HG02852 (cell line): ENCODE results near the gene DAB1.

Experiments
- ATAC-seq: cut with Tn5 transposase; IDR thresholded peaks from one replicate; pipeline ENCODE4 v1.9.1; 2021; ENCODE audit warnings: mild to moderate bottlenecking, moderate library complexity; ENCODE audit not compliant: unreplicated experiment

The DAB1 gene

DNA sequence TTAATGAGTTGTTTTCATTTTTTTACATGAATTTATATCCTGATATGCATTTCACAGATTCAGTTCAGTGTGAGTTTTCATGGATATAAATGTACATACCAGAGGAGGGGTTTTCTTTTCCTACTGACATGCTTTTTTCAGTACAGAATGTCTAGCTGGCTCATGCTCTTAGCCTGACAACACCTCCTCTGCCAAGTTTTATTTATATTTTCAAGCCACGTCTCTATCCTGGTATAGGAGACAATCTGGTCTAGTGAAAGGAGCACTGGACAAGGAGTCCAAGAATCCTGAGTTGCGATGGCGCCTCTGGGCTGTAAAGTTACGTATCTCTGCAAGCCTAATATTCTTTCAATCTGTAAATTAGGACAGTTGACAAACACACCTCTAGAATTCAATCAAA, 4.9 kb downstream of the DAB1 start:
- ATAC-seq, result no peak

DNA sequence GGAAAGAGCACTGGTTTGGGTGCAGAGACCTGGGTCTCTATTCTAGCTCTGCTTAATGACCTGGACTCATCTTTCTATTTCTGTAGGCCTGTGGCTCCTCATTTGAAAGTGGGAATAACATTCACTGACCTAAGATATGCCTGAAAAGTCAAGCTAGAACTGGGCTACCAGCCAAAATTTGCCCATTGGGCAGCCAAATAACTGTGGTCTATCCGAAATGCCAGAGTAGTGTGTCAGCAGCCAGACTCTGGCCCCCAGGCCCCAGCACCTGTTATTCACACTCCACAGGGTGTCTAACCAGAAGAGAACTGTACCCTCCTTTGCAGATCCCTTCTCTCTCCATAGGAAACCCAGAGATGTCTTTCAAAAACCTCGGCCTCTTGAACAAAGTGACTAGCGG, 12.6 kb downstream of the DAB1 start:
- ATAC-seq, result no peak

DNA sequence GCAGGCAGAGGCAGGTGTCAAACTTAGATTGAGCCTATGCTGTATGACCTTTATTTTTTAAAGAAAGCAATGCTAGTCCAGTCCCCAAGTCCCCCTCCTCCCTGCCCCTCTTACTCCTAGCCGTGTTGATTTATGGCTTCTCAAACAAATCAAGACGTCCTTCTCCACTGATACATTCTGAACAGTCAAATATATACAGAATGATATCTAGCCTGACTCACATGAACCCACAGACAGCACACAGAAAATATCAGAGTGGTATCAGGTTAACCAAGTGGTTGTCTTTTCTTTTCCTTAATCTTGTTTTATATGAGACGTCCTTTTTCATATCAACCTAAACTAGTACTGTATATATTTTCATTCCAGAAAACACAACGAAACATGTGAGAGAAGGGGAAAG, 13.4 kb downstream of the DAB1 start:
- no peak for ATAC-seq

DNA sequence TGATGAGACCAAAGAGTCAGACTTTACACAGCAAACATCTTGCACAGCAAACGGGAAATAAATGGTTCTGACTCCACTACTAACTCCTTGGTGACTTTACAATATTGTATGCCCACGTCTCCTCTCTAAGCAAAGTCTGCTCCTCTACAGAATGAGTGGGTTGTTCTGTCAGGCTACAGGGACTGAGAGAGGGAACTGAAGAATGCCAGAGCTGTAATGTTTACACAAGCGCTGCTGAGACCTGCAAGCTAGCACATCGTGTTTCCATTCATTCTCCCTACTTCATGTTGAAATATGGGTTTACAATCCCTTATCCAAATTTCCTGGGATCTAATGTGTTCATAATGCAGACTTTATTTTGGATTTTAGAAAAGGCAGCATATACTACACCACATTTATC, 15.9 kb downstream of the DAB1 start:
- ATAC-seq, result no peak

DNA sequence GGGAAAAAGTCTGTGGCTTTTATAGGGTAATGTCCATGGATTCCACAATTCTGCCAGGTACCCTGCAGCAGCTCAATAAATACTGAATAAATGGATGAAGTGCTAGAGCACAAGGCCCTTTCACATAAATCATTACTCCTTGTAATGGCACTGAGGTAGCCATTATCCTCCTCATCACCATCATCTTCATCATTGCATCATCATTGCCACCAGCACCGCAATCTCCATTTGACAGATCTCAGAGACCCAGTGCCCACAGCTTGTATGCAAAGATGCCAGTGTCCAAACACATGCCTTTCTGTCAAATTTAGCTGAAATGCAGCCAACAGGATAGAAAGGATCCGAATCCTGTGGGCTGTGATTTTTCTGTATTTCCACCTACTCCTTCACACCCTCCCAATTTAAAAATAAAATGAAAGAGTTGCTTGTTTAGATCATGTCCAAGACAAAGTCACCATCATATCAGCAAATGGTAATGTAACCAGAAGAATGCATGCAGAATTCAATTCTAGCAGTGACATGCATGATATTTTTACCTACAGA, 17.4 kb downstream of the DAB1 start:
- ATAC-seq, result no peak

- ATAC-seq, result no peak
These were observed 19.0 kb downstream of the DAB1 start for GRCh38 chr1:57404884-57405283.

DNA sequence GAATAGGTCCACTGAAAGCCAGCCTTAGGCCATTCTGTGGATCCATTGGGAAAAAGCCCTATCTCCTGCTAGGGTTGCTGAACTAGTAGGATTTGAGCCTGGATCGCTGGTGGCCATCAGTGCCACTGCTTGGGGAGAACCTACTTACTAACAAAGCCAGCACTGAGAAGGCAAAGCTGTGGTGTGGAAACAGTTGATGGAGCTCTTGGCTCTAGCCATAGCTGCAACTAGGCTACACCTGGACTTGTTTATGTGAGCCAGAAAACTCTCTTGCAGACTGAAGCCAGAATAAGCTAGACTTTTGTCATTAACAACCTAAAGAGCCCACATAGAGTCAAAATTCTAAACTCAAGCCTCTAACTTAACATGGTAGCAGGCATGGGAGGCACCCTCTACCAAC, 20.7 kb downstream of the DAB1 start:
- no peak for ATAC-seq

- no peak for ATAC-seq
These were observed 22.2 kb downstream of the DAB1 start for GRCh38 chr1:57401671-57402070.

DNA sequence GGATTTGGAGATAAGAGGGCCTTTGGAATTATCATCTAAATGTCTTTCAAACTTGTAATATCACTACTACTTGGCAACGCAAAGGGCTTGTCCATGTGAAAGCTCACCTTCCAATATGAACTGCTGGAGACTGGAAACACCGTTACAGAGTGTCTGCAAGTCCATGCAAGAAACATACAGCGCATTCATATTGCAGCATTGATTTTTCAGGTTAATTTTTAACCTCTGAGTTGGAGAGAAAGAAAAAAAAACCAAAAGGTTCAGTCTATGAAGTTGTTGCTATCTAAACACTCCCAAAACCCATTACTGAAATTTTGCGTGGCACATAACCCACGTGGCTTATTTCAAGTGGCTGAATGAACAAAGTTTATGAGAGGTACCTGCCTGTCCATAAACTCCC, 23.8 kb downstream of the DAB1 start:
- no peak for ATAC-seq

DNA sequence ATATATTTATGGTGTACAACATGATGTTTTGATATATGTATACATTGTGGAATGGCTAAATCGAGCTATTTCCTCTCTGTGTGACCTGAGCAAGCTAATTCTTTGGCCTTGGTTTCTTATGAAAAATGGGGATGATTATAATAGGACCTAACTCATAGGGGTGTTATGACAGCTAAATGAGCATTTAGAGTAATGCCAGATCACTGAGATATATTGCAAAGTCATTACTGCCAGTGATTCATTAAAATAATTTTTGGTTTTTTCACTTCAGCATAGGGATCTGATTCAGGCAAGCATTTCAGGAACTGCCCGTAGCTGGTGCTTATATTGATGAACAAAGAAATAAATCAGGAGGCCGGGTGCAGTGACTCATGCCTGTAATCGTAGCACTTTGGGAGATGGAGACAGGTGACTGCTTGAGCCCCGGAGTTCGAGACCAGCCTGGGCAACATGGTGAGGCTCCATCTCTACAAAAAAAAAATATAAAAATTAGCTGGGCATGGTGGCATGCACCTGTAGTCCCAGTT, 30.7 kb downstream of the DAB1 start:
- ATAC-seq, result no peak

DNA sequence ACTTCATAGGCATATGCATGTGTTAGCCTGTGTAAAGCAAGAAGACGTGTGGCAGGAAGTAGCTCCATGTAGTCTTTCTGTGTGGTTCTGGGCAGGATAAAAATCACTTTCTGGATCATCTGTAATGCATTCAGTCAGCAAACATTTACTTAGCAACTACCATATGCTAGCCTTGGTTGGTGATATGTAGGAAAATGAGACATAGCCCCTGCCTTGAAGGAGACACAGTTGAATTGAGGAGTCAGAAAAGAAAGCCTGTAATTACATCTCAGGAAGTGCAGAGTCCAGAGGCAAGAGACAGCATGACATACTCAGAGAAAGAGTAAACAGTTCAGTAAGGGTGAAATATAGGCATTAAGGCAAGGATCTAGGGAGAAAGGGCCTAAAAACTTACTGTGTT, 38.5 kb downstream of the DAB1 start:
- no peak for ATAC-seq

GRCh38 chr1:57384901-57385300, 39.0 kb downstream of the DAB1 start:
- no peak for ATAC-seq

DNA sequence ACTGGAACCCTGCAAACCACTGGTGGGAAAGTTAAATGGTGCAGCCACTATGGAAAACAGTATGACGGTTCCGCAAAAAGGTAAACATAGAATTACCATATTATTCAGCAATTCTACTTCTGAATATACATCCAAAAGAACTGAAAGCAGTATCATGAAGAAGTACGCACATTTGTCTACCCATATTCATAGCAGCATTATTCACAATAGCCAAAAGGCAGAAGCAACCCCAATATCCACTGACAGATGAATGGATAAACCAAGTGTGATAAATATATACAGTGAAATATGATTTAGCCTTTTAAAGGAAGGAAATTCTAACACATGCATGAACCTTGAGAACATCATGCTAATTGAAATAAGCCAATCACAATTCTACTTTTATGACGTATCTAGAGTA, 39.6 kb downstream of the DAB1 start:
- ATAC-seq, result no peak

DNA sequence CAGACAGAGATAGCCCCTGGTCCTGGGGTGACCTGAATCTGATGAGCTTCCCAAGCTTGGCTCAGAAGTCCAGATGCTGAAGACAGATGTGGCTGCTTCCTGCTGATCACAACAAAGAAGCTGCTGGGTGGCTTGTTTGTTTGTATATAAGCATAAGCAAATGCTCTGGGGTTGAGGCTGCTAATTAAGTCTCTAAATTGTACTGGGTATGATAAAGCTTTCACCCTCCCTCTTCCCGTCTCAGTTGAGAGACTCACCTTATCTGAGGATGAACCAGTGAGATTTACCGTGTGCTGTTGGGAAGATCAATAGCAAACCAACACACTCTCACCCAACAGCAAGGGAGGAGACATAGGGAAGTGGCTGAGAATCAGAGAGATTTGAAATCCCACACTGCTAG, 42.0 kb downstream of the DAB1 start:
- no peak for ATAC-seq

DNA sequence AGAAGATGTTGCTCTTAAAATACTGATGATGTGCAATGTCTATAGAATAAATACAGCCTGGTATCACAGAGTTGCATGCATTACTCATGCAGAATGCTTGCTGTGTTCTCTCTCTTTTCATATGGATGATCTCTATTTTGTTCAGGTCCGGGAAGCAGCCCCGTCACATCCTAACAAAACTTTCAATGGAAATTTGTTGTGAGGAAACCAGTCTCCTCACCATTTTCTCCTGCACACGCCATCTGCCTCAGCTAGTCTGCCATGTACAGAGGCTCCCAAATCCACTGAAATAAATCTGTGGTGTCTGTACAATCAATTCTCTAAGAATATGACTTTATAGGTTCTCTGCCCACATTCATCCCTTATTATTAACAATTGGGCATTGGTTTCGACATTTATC, 42.4 kb downstream of the DAB1 start:
- ATAC-seq, result no peak

DNA sequence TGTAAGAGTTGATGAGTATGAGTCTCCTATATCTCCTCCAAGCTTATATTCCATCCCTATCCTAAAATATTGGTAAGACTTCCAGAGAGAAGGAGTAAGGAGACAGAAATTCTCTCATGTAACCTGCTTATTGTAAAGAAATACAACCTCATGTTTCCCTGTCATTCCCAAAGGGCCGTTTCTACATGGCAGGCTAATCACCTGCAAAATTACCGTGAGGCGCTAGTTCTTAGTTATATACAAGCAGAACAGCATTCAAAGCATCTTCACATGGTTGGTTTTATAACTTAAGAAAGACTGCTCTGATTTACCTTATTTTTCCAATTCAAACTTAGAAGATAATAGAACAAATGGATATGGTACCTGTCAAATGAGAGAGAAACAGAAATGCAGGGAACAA, 42.9 kb downstream of the DAB1 start:
- ATAC-seq, result no peak

DNA sequence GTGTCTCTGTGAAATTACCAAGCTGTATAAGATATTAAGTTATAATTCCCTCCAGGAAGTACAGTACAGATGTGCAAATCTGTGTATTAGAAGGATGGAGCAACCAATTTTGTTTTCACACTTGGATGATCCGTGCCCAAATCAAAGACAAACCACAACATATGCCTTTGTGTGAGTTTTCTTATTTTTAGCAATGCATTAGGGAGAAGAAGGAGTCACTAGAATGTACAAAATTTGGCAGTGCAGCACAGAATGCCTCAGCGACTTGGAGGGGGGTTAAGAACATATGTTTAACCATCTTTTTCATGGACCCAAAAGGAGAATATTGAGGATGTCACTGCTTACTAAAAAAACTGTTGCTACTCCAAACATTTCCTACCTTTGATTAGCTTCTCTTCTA, 45.3 kb downstream of the DAB1 start:
- no peak for ATAC-seq

DNA sequence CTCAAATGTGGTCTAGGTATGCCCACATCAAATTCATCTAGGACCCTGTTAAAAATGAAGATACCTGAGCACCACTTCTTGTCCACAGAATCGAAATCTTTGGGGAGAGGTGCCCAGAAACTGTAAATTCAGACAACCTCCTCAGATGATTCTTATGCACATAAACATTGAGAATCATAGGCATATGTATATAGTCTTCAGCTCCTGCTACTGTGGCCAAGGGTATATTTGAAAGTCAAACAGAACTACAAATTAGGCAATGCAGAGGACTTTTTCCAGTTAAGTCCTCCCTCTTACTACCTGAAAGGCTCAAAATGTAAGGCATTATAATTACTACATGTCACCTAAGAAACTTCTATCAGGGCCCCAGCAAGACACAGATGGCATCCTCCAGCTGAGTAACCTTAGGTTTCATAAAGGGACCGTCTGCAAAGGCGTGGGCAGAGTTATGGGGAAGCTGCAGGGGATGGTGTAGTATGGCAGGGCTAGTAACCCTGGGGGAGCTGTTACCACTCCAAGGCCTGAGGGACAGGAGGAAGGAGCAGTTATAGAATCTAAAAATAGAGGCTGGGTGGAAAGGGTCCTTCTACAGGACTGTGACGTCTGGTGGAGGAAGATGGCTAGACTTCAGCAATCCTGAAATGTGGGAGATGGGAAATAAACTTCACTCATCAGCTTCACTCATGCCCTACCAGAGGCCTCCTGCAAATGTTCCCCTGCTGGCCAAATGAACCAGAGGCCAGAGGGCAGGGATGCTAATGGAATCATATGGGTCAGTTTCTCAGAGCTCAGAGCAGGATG, 46.3 kb downstream of the DAB1 start:
- no peak for ATAC-seq

DNA sequence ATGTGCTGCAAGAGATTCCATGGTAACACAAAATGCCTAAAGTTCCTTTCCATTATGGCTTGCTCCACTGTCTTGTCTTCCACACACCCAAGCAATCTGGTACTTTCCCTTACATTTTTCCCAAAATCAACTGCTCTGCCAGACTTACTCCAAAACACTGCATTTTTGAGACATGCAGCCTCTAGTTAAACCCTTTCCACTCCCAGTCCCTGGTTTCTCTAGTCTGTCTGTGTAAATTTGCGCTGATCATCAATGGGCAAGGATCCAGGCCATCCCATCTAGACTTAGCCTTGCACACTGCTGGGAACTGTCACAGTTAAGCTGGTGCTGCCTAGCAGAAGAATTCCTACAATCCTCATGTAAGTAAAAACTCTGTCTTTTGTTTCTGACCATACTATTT, 47.8 kb downstream of the DAB1 start:
- ATAC-seq, result no peak

DNA sequence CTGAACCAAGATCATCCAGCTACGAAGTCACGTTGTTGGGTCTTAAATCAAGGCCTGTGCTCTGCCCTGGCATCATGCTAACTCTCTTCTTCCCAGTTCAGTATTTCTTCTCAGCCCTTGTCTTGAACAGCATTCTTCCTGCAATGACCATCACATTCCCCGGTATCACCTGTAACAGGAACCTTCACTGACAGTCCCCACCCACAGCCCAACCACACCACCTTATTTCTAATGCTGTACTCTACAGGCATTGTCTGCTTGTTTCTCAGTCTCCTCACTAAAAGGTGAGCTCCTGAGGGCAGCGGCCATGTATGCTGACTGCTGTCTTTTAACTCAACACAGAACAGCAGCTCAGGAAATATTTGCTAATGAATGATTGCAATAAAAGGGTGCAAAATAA, 54.0 kb downstream of the DAB1 start:
- no peak for ATAC-seq

GRCh38 chr1:57367945-57368344, 55.9 kb downstream of the DAB1 start:
- no peak for ATAC-seq

GRCh38 chr1:57363643-57364042, 60.2 kb downstream of the DAB1 start:
- ATAC-seq, result no peak

DNA sequence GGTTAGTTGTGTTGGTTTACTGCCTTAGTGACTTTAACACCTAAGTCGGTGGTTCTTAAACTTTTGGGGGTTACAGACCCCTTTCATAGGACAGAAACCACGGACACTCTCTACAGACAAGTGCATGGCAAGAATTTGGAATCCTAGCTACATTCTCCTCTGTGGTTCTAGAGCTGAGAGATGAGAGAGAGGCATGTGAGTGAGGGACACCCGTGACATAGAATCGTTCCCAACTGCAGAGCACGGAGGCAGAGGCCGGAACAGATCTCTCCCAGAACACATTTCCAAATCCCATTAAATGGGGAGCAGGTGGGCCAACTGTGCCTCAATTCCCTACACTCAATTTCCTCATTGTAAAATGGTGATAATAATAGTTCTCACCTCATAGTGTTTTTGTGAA, 60.7 kb downstream of the DAB1 start:
- no peak for ATAC-seq
